Putamen (tissue), 1 donor: Measurements from ENCODE around the gene MCTP1.

Experiments used
- DNase-seq: peaks from one replicate; pipeline ENCODE4 v3.0.0-alpha.2; 2016; ENCODE audit warnings: low spot score

Gene MCTP1

DNA sequence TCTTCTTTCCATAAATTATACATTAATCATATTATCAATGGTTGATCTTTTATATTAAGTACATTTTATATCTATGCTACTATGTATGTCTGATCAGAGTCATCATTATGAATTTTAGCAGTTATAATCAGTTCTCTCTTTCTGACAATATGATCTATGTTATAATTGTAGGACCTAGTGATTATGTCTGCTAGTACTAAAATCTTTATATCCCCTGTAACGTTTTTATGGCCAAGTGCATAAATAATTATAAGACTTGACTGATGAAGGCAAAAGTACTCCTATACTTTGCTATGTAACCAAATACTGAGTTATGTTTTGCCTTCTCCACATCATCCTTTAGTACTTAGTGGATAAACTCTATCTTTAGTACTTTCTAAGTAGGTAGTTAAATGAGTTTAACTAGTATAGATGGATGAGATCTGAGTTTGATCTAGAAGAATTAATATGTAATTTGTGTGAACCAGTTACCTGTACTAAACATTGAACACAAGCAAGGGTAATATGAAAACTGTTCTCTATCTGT is 591.0 kb downstream of the MCTP1 start:
- DNase-seq: no peak

GRCh38 chr5:94693043-94693822 is 591.7 kb downstream of the MCTP1 start:
- DNase-seq: no peak

DNA sequence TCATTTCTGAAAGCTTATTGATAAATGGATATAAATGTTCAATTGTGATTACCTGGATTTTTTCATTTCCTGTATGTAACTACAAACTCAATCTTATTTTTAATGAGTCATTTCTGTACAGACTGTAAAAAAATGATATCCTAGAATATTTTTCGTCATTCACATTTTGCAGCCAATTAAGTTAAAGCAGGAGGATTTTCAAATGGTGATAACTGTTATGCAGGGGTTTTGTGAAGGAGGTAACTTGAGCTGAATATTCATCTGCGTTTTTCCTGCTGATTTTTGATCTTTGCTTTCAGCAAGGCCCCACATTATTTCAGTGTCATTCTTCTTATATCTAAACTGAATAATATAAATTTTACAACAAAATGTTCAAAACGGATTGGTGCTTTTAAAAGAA is 592.3 kb downstream of the MCTP1 start:
- DNase-seq: no peak

DNA sequence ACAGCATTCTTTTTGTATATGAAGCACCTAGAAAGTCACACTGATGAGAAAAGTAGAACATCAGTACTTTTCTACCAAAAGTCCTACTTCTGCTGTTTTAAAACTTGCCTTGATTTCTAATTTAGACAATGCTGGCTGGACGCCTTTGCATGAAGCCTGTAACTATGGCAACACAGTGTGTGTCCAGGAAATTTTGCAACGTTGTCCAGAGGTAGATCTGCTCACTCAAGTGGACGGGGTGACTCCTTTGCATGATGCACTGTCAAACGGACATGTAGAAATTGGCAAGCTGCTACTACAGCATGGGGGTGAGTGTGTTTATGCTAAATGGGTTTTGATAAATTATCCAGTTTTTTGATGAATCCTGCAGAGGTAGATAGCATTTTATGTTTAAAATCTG is 592.9 kb downstream of the MCTP1 start:
- DNase-seq: no peak

DNA sequence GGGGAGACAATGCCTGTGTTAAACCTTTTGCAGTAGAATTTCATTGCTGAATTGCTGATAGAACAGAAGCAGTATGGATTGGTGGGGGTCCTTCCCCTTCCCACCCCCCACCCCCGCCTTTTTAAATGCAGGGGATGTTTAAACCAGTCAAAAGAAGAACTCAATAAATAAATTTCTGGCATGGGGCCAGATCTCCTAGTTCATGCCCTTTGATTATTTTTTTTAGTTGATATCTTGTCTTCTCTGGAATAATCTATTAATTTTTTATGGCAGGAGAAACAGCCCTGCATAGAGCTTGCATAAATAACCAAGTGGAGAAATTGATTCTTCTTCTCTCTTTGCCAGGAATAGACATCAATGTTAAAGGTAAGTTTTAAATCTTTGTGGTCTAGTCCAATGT is 593.6 kb downstream of the MCTP1 start:
- no peak for DNase-seq

- DNase-seq: no peak
These were observed 594.1 kb downstream of the MCTP1 start for GRCh38 chr5:94690778-94691177.

DNA sequence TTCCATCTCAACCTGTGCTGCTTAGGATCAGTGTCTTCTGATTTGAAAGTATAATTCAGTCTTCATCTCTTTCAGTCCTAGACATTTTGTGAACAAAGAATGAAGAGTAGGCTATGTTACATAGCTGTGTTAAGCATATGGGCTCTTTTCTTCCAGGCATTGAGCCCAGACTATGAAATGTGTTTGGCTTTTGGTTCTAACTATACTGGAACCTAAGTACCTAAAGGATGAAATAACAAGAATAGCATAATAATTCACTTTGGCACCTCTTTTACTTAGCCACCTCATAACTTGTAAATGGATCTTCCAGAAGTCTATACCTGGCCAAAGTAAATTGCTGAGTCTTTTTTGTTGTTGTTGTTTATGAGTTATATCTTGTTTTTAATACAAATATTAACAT is 595.0 kb downstream of the MCTP1 start:
- no peak for DNase-seq

- DNase-seq: no peak
These were observed 601.9 kb downstream of the MCTP1 start for GRCh38 chr5:94682814-94683520.

GRCh38 chr5:94675965-94676618 is 608.8 kb downstream of the MCTP1 start:
- DNase-seq: no peak

DNA sequence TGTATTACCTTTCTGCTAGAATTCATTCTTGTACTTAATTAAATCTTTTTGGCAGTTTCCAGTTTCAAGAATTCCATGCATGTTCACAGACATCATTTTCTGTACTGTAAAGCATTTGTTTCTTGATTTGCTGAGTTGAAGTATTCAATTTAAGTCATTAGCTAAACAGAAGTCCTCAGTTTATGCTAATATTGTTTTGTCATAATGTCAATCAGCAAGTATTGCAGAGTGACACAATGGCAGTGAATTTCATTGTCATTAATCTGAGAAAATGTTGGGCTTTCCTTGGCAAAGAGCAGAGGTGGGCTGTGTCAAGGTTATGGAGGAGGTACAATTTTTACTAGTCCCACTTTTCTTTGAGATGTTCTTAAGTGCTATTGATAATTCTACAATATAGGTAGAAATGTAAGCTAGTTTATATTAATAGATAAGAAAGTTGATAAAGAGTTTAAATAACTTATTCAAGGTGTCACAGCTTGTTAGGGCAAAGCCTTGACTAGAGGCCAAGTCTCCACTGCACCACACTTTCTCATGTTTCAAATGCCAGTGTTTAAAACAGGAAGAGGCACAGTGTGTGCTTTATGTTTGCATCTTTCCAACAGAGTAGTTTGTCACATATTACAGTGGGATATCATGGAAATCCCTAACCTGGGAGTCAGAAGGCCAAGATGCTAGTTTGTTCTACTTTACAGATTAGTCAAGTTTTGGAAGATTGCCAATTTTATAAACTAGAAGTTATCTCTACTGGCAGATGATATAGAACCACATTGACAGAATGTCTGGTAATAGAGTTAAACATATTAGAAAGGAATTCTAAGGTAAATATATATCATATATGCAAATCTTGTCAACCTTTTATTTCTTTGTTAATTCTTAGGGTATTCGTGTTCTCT is 610.2 kb downstream of the MCTP1 start:
- DNase-seq: peak; percentile 17

DNA sequence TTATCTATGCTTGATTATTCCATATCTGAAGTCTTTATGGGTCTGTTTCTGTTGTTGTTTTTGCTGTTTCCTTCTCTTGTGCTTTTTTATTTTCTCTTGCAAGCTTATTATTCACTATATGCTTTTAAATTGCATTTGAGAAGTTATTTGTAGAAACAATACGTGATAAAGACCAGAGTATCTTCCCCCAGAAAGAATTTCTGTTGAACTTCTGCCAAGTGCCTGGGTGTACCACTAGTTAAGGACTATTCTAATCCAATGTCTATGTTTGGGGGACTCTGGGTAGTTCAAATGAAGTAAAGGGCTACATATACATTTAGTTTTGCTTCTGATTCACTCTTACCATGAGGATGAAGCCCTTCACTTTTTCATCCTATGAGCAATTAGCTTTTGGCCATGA is 612.1 kb downstream of the MCTP1 start:
- DNase-seq: no peak

GRCh38 chr5:94670726-94671125 is 614.2 kb downstream of the MCTP1 start:
- DNase-seq: no peak

- DNase-seq: no peak
These were observed 617.0 kb downstream of the MCTP1 start for GRCh38 chr5:94667937-94668336.

DNA sequence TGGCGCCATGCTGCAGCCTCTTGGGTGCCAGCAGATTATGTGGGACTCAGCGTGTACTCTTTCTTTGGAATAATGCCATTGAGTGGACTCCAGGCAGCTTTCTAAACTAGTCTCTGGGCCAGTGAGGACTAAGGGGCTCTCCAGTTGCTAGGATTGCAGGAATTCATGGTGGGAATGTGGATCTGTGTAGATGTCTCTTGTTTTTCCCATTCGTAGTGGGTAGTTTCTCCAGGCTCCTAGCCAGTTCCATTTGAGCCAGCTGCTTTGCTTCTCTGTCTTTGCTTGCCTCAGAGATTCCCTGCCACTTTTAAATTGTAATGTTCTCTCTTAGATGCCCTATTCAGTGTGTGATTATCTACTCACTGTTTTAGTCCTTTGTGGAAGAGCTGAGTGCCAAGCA is 623.8 kb downstream of the MCTP1 start:
- no peak for DNase-seq

- no peak for DNase-seq
These were observed 624.4 kb downstream of the MCTP1 start for GRCh38 chr5:94660506-94660905.

GRCh38 chr5:94658272-94658671 is 626.6 kb downstream of the MCTP1 start:
- DNase-seq: no peak
